Measurements from ENCODE around the gene CYTIP.
"Not testable (repeated sequence)": the region's sequence is repeated elsewhere in the genome, so short reads cannot be mapped to it uniquely, and the experiment has no call there.

CYTIP gene

DNA sequence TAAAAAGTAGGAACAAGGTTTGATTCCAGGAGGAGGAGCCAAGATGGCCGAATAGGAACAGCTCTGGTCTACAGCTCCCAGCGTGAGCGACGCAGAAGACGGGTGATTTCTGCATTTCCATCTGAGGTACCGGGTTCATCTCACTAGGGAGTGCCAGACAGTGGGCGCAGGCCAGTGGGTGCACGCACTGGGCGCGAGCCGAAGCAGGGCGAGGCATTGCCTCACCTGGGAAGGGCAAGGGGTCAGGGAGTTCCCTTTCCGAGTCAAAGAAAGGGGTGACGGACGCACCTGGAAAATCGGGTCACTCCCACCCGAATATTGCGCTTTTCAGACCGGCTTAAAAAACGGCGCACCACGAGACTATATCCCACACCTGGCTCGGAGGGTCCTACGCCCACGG lies 75.4 kb downstream of the CYTIP start:
- not testable (repeated sequence) for DNase-seq (ENCODE audit: low read depth)

DNA sequence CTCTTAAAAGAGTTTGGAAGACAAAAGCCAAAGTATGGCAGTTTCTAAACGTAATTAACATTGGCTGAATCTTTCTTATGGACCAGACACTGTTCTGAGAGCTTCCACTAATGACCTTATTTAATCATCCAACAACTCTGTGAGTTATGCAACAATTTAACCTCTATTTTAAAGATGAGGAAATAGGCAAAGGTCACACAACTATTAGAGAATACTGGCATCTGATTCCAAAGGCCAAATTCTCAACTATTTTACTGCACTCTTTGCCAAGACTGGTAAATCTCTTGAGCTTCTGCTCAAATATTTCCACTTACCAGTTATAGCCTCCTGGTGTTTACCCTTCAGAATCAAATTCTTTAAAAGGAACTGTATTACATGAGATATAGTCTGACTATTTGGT lies 76.2 kb downstream of the CYTIP start:
- DNase-seq (ENCODE audit: low read depth), result no peak
